Activated CD4-positive, alpha-beta T cell treated with anti-CD3 and anti-CD28 coated beads, Interleukin-10, Interleukin-2, amounts not matched to agents 100 ng/mL and 50 ng/mL, durations not matched to agents 16 hours and 8 hours (primary cell): ENCODE data around the gene SLC49A4.
A peak's percentile ranks its signal among the peaks of the same experiment; 100 is the strongest.

Experiments
- DNase-seq: peaks from one replicate; pipeline ENCODE4 v3.0.0-alpha.2; 2020

Gene SLC49A4

DNA sequence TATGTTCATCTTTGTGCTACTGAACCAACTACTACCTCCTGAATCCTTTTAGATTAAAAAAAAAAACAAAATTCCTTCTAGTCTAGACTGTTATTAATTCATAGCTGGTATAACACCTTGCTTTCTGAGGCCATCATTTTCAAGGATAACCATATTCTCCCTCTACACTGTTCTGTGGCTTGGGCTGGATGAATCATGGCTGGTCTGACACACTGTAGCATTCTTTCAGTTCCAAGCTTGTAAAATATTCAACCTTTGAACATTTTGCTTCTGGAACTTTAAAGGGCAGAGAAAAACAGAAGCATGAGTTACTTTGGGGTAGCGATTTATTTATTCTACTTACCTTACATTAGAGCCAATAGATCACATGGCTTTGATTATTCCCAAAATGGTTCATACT is 8.8 kb upstream of the SLC49A4 start:
- no peak for DNase-seq

DNA sequence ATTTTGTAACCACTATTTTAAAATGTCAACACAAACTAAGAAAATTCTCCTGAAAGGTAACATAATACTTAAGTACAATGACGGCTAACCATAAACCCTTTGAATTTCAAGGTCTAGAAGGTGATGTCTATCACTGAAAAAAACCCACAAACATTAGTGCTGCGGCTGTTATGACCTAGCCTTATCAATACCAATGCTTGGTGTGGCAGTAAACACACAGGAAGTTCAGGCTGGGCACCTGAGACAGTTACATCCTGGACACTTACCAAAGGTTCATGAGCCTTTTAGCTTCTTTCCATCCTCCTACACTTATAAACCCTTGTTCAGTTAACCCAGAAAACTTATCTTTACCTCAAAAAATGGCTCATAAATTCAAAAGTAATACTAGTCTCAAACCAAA is 7.0 kb upstream of the SLC49A4 start:
- no peak for DNase-seq

DNA sequence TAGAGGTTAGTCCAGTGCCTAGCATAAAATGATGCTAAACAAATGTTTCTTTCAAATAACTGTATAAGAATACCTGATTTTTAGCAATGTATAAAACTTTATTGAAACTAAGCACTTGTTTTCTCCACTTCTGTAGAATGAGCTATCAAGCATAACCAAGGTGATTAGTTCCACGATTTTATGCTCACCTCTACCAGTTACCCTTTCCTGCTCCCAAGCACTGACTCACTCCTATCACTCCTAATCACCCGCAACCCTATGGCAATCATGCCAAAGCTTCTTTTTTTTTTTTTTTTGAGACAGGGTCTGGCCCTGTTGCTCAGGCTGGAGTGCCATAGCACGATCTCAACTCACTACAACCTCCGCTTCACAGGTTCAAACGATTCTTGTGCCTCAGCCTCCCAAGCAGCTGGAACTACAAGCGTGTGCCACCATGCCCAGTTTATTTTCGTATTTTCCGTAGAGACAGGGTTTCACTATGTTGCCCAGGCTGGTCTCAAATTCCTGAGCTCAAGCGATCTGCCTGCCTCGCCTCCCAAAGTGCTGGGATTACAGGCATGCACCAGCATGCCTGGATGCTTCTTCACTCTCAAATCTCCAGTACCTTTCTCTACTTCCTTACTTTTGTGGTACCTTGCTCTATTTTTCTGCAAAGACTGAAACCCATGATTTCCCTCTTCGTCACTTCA is 5.1 kb upstream of the SLC49A4 start:
- DNase-seq: no peak

DNA sequence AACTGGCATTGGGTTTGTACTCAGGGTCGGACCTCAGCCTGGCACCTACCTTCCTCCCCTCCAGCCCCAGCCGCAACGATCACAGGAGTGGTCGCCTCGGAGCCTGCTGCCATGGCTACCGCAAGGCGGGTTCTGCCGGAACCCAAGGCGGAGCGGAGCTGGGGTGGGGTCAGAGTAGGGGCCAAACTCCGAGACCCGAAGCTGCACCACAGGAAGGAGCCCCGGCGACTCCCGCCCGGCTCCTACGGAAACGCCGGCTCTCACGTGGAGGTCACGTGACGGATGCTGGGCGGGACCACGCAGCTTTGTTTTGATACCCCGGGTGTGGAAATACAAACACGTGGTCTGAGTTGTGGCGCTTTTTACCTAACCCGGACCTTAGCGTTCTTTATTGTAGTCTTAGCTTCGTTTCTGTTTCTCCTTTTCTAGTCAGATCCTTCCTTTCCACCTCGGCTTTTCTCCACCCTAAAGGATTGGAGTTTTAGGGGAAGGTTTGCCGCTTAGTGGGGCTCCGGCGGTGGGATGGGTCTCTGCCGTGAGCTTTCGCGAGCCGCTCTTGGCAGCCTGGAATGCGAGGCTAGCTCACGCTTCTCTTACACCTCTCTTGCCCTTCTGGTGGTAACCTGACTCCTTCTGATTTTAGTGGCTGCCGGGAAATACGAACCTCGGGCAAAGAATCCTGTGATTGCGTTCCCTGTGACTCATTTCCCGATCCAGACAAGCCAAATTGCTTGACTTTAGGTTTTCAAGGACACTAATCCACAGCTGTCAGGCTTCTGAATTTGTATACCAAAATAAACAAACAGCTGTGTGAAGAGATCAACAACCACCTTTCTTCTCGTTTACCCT is 1.1 kb upstream of the SLC49A4 start, which contains the start of gene HSPBAP1:
HSPBAP1 (minus strand) TSS at position 264 of the 849 bp plus-strand sequence; CDS start at position 113, 151 bp downstream.
- DNase-seq: peak; percentile 92

DNA sequence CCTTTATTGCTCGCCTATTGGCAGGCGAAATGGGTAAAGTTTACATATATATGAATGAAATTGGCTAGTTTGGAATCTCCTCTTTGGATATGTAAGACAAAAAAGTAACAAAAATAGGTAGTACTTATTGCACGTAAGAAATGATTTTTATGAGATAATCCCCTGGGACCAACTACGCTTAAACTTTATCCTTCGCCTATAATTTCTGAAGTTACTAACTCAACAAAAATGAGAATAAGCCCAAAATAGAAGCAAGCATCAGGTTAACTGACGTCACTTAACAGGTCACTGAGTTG is 438 bp upstream of the SLC49A4 start:
- DNase-seq: no peak

DNA sequence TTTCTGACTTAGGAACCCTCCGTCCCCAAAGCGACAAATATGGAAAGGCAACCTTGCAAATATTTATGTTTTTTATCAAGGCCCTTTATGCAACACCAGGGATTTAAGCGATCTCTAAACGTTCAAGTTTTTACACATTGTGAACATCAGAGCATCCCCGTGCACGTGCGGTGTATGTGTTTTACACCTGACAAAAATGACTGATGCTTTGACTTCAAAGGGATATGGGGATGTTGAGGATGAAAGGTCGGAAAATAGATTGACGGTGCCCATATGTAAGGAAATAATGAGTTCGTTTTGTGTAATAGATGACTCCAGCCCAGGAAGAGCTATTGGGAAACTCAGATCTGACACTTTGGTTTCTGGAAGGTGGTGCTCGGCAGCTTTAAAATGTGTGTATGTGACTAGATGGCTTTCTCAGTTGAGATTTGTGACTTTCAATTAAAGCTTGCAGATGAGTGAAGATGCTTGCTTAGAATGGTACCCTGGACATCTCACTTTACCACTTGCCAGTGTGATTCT is 866 bp downstream of the SLC49A4 start:
- peak; percentile 18 for DNase-seq

DNA sequence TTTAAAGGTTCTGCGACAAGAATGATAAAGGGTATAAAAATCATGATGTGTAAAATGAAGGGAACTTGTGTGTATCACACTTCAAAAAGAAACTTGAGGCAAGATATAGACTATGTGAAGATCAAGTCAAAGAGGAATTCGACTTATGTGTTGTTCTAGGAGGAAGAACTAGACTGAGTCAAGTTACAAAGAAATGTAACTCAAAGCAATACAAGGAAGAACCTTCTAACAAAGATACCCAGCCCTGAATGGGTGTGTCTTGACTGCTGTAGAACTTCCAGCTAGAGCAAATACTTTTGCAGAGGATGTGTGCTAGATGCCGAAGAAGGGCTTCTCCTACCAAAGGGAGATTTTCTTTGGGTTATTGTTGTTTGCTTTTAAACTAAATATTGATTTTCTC is 2.4 kb downstream of the SLC49A4 start:
- DNase-seq: peak; percentile 24

DNA sequence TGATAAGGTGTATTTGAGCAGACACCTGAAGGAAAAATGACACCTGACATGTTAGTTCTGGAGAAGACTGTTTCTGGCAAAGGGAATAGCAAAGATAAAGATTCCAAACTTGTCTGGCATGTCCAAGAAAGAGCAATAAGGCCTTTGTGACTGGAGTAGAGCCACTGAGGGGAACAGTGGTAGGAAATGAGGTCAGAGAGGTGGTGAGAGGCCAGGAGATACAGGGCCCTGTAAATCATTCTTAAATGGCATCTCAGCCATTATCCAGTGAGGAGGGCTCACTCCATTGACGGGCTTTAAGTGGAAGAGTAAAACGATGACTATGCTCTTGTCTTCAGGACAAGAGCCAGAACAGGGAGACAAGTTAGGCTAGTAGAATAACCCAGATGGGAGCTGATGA is 4.5 kb downstream of the SLC49A4 start:
- no peak for DNase-seq

DNA sequence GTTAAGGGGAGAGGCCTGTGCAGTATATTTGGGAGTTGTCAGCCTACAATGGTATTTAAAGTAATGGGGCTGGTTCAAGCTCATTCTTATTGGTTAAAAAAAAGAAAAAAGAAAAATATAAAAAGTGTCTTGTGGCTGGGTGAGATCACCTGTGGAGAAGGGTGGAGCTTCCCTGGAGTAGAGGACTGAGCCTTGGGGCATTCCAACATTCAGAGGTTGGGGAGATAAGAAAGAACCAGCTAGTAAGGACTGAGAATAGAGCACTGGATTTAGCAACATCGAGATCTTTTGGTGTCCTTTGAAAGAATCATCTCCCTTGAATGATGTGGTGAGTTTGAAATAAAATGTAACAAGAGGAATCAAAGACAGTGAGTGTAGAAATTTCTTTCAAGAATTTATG is 5.2 kb downstream of the SLC49A4 start:
- no peak for DNase-seq

DNA sequence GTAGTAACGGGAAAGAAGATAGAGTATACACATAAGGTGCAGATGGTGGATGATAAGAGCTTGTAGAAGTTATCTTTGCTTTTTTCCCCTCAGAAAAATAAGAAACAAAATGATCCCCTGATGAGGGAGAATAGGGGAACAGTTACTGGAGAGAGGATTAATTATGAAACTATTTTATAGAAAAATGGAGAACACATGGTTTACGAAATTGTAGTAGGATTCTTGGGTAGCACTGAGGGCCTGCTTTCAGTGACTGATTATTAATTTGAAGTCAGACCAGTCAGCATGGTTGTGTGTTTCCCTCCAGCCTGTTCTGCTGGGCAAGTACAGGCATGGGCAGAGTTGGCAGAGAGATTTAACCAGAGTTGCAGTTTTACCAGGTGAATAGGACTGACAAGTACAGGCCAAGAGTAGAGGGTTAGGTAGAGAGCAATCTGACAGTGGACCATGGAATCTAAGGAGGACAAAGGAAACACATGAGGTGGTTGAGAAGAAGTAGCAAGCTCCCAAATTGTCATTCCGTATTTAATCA is 5.9 kb downstream of the SLC49A4 start:
- no peak for DNase-seq

DNA sequence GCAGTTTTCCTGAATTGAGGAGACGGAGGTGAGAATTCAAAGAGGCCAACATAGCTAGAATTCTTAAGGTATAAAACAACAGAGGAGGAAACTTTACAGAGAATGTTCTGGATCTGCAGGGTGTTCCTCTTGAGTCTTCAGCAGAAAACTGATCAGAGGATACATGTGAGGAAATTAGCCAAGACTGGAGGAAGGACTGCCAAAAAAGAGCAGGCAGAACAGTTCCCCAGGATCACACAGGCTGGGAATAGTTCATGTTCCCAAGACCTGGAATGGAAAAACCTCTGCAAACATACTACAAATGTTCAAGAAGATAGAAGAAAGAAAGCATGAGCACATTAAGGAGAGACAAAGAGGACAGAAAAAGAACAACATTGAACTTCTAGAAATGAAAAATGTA is 7.5 kb downstream of the SLC49A4 start:
- no peak for DNase-seq

DNA sequence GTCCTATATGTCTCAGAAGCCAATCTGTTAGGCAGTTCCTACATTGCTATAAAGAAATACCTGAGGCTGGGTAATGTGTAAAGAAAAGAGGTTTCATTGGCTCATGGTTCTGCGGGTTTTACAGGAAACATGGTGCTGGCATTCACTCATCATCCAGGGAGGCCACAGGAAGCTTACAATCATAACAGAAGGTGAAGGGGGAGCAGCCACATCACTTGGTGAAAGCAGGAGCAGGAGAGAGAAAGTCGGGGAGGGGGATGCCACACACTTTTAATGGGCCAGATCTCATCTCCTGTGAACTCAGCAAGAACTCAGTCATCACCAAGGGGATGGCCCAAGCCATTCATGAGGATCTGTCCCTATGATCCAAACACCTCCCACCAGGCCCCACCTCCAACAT is 9.1 kb downstream of the SLC49A4 start:
- peak; percentile 34 for DNase-seq

DNA sequence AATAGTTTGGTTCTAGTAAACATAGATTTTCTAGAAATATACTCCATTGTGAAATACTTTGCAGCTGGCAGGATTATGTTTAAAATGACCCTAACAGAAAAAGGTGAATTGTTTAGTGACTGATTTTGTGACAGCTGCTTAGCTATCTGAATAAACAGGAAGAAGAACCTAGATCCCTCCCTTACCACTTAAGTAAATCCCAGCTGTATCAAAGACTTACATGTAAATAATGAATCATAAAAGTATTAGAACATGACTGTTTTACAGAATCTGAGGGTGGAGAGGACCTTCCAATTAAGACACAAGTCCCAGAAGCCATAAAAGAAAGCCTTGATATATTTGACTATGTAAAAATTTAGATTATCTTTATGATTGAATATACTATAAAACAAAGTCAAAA is 15.9 kb downstream of the SLC49A4 start:
- DNase-seq: no peak

DNA sequence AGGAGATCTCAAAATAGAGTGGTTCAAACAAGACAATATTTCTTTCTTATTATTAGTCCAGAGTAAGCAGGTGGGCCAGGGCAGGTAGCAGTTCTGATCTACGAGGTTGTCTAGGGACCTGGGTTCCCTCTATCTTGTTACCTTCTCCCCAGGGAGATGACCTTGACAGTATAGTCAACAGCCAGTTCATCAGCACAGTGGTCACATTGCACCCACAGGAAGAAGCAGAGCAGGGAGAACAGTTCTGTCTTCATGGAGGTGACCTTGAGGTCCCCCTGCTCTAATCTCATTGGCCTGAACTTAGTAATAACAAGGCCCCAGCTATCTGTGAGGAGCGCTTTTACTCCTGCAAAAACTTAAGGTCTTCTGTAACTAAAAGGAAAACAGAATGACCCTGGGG is 21.7 kb downstream of the SLC49A4 start:
- DNase-seq: no peak

DNA sequence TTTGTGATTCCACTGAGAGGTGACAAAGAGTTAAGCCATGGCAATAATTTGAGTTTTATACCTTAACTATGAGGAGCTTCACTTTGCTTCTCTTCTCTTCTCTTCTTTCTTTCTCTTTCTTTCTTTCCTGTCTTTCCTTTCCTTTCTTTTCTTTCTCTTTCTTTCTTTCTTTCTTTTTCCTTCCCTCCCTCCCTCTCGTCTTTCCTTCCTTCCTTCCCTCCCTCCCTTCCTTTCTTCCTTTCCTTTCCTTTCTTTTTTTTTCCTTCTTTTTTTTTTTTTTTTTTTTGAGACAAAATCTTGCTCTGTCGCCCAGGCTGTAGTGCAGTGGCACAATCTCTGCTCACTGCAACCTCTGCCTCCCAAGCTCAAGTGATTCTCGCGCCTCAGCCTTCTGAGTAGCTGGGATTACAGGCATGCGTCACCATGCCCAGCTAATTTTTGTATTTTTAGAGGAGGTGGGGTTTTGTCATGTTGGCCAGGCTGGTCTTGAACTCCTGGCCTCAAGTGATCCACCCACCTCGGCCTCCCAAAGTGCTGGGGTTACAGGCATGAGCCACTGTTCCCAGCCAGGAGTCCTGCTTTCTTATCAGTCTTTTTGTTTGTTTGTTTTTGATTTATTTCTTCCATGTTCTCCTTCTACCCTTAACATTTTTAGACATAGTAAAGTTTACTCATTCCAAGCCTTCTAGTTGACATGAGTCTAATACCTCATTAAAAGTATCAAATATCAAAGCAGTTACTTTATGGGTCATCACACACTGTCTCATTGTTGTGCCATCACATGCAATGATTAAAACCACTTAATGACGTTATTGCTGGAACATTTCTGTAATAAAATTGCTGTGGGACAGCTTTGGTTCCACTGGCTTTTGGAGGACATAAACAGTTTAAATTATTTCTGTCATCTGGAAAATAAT is 29.9 kb downstream of the SLC49A4 start:
- no peak for DNase-seq

DNA sequence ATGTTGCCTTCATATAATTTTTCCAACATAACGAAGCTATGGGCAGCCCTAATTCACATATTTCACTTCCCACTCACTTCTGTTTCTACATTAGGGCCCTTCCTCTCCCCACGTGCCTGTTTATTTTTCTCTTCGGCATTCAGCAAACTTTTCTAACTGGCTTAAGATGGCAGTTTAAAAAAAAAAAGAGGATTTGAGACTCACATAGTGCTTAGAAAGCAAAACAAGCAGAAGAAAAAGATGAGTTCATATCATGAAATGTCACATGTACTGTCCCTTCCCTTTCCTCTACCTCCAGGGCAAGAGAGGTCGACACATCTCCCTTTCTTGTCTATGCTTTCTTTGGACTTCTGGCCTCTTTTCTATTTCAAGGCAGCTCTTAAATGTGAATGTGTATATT is 30.6 kb downstream of the SLC49A4 start:
- DNase-seq: no peak

DNA sequence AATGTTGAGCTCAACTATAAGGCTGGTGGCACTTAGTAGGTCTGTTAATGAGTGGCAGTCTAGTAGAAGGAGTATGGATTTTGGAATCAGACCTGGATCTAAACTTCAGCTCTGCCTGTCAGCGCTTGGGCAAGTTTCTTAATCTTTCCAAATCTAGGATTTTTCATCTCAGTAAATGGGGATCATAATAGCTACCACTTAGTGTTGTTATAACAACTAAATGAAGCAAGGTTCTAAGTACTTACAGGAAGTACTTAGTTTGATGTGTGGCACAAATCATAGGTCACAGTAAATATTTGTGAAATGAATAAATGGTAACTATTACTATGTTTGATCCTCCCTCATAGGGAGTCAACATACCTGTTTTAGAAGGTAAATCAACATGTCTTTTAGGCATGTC is 31.4 kb downstream of the SLC49A4 start:
- no peak for DNase-seq

DNA sequence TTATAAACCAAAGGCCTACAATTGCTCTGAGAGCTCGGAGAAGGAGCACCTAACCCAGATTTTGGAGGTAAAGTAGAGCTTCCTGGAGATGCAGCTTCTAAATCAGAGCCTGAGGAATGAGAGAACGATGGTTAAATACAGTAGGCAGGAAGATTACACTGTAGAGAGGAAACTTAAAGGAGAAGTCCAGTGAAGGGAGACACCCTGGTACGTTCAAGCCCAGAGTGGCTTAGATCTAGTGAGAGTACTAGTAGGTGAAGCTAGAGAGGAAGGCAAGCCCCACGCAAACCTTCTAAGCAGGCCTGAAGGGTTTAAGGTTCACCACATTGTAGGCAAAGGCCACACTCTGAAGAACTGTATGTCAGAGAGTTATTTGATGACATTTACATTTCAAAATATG is 33.4 kb downstream of the SLC49A4 start:
- DNase-seq: no peak

DNA sequence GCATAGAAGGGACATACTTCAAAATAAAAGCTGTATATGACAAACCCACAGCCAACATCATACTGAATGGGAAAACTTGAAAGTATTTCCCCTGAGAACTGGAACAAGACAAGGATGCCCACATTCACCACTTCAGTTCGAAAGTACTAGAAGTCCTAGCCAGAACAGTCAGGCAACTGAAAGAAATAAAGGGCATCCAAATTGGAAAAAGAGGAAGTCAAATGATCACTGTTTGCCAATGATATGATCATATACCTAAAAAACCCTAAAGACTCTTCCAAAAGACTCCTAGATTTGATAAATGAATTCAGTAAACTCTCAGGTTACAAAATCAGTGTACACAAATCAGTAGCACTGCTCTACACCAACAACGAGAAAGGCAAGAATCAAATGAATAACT is 40.7 kb downstream of the SLC49A4 start:
- no peak for DNase-seq

DNA sequence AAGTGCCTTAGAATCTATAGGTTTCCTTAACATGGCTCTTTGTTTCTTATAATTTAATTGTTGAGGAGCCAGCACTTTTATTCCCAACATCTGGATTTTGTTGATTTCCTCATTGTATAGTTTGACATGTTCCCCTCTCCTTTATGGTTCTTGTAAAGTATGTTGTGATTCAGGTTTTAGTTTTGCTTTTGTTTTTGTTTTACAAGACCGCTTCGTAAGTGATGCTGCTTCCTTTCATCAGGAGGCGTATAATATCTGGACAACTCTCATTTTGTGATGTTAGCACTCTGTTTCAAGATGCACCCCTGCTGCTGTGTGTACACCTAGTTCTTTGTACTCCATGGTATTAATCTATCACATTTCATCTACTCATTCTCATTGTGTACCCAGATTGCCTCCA is 48.7 kb downstream of the SLC49A4 start:
- no peak for DNase-seq

DNA sequence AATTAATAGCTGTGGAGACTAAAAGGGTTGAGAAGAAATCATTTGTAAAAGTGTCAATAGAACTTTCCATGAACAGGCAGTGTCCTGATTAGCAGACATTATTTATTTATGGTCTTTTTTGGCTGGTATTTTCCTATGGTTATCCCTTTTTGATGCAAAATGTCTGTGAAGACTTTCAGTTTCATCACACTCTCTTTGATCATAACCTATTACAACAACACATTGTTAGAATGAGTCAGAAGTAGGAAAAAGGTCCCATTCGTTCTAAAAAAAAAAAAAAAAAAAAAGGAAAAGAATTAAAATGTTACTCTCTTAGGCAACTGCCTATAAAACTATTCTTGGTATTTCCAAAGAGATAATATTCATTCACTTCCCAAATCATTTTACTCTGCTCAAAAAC is 62.1 kb downstream of the SLC49A4 start:
- no peak for DNase-seq

DNA sequence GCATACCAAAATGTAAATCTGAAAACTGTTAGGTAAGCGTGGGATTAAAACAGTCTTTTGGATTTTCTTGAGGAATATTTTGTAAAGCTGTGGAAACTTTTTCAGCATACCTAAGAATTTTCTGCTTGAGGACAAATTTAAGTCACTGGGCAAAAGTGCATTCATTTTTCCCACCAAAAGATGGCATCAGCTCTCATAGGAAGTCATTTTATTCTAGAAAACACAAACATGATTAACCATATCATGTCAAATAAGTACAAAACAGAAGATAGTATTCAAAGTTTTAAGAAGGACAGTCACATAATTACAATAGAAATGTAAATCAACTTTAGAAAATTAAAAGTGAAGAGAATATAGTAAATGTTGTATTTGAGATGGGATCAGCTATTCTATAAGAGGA is 63.5 kb downstream of the SLC49A4 start:
- DNase-seq: no peak
